Measurements from ENCODE around the gene OR51F1.
"Not testable (repeated sequence)": the region's sequence is repeated elsewhere in the genome, so short reads cannot be mapped to it uniquely, and the experiment has no call there.

OR51F1 gene

GRCh38 chr11:4769838-4770237 lies at the start of gene OR51F1:
OR51F1 (minus strand) TSS chr11:4769938; CDS start chr11:4769938, 0 bp downstream.
- no peak within 1 kb of the TSS for H3K4me3 ChIP-seq (ENCODE audit: low read depth, low read length)
- TF ChIP-seq CTCF (IDR thresholded peaks at IDR 0.05; ENCODE audit: control insufficient read depth, extremely low read depth, insufficient read depth): no peak
- DNase-seq (ENCODE audit: low read depth): no peak

GRCh38 chr11:4809246-4809645 lies 39.5 kb upstream of the OR51F1 start:
- TF ChIP-seq CTCF (IDR thresholded peaks at IDR 0.05; ENCODE audit: control insufficient read depth, extremely low read depth, insufficient read depth): no peak

GRCh38 chr11:4808476-4808875 lies 38.7 kb upstream of the OR51F1 start:
- no peak overlapping the region for H3K4me3 ChIP-seq (ENCODE audit: low read depth, low read length)
- no peak for TF ChIP-seq CTCF (IDR thresholded peaks at IDR 0.05; ENCODE audit: control insufficient read depth, extremely low read depth, insufficient read depth)
- no peak for DNase-seq (ENCODE audit: low read depth)

More at GRCh38 chr11:4809246-4809645, 39.5 kb upstream of the OR51F1 start:
- no peak overlapping the region for H3K4me3 ChIP-seq (ENCODE audit: low read depth, low read length)
- DNase-seq (ENCODE audit: low read depth): no peak

GRCh38 chr11:4804280-4804679 lies 34.5 kb upstream of the OR51F1 start, which contains the start of gene OR52R1:
OR52R1 (minus strand) TSS chr11:4804380; CDS start chr11:4804380, 0 bp downstream.
- no peak for DNase-seq (ENCODE audit: low read depth)
- TF ChIP-seq CTCF (IDR thresholded peaks at IDR 0.05; ENCODE audit: control insufficient read depth, extremely low read depth, insufficient read depth): no peak
- no peak within 1 kb of the TSS for H3K4me3 ChIP-seq (ENCODE audit: low read depth, low read length)

GRCh38 chr11:4801316-4801715 lies 31.6 kb upstream of the OR51F1 start:
- not testable (repeated sequence) for H3K4me3 ChIP-seq (ENCODE audit: low read depth, low read length); DNase-seq (ENCODE audit: low read depth)

GRCh38 chr11:4798427-4799183 lies 28.9 kb upstream of the OR51F1 start:
- DNase-seq (ENCODE audit: low read depth): no peak
- no peak overlapping the region for H3K4me3 ChIP-seq (ENCODE audit: low read depth, low read length)
- no peak for TF ChIP-seq CTCF (IDR thresholded peaks at IDR 0.05; ENCODE audit: control insufficient read depth, extremely low read depth, insufficient read depth)

- no peak for DNase-seq (ENCODE audit: low read depth)
- no peak overlapping the region for H3K4me3 ChIP-seq (ENCODE audit: low read depth, low read length)
- no peak for TF ChIP-seq CTCF (IDR thresholded peaks at IDR 0.05; ENCODE audit: control insufficient read depth, extremely low read depth, insufficient read depth)
These were observed 27.5 kb upstream of the OR51F1 start for GRCh38 chr11:4797206-4797605.

Measured in LNCaP clone FGC (cell line).